ENCODE measurements around the gene SHOX. TPM values are rescaled to one million over a fixed set of nuclear protein-coding genes. Genes with fewer than 3 reads are reported as not detected.
"Not testable (repeated sequence)": the region's sequence is repeated elsewhere in the genome, so short reads cannot be mapped to it uniquely, and the experiment has no call there.

The SHOX gene
- total RNA-seq, 1 experiment from 2014 or later = 0.24 TPM

DNA sequence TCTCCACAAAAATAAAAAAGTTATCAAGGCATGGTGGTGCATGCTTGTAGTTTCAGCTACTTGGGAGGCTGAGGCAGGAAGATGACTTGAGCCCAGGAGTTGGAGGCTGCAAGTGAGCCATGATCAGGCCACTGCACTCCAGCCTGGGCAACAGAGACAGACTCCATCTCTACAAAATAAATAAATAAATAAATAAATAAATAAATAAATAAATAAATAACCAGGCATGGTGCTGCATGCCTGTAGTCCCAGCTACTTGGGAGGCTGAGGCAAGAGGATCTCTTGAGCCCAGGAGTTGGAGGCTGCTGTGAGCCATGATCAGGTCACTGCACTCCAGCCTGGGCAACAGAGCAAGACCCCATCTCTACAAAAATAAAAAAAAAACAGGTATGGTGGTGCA lies 26.0 kb upstream of the SHOX start:
- not testable (repeated sequence) for H2BK120ac ChIP-seq (ENCODE audit: low read depth, low read length, poor library complexity, severe bottlenecking); H3K27me3 ChIP-seq (ENCODE audit: insufficient read depth, low read length); H3K23me2 ChIP-seq (ENCODE audit: insufficient read length, low read depth, low read length, poor library complexity, severe bottlenecking); H2BK12ac ChIP-seq (ENCODE audit: insufficient read length, low read depth, low read length); H3K23ac ChIP-seq (ENCODE audit: insufficient read length, low read depth, low read length); H3K18ac ChIP-seq (ENCODE audit: insufficient read length, low read depth, low read length); H4K8ac ChIP-seq (replicated peaks; ENCODE audit: insufficient read length, low read depth, low read length); H3K14ac ChIP-seq (ENCODE audit: insufficient read depth, low read length); H2BK15ac ChIP-seq (ENCODE audit: low read depth, low read length); H2BK20ac ChIP-seq (ENCODE audit: low read depth, low read length, poor library complexity, severe bottlenecking); H3K79me1 ChIP-seq (ENCODE audit: insufficient read depth, low read depth, low read length, poor library complexity, severe bottlenecking); H3K4me1 ChIP-seq (ENCODE audit: insufficient read depth, low read length); H4K5ac ChIP-seq (ENCODE audit: insufficient read length, low read depth, low read length); H2AFZ ChIP-seq (ENCODE audit: low read length); H3K4me2 ChIP-seq (ENCODE audit: insufficient read depth, insufficient read length, low read length); H2BK5ac ChIP-seq (ENCODE audit: insufficient read length, low read length); H3K9ac ChIP-seq (ENCODE audit: extremely low read depth, insufficient read length, low read length); H3K9me3 Mint-ChIP-seq; H4K20me1 ChIP-seq (ENCODE audit: control insufficient read depth, insufficient read depth, insufficient read length); H3K27ac Mint-ChIP-seq; H3K9me3 ChIP-seq (ENCODE audit: control insufficient read depth, low read depth, low read length); H3K4ac ChIP-seq (ENCODE audit: low read depth, low read length); H3T11ph ChIP-seq (ENCODE audit: low read length); H3K36me3 Mint-ChIP-seq (ENCODE audit: insufficient read depth in 1 of 3, low read depth in 3 of 3); H4K91ac ChIP-seq (ENCODE audit: insufficient read length, low read depth, low read length); H3K56ac ChIP-seq (ENCODE audit: insufficient read length, low read depth, low read length); H3K4me3 Mint-ChIP-seq; H3K79me2 ChIP-seq (ENCODE audit: insufficient read depth, low read length); DNase-seq; H3K27ac ChIP-seq (ENCODE audit: insufficient read length, low read depth, low read length); H2AK5ac ChIP-seq (ENCODE audit: insufficient read length, low read length)
- H3K4me1 Mint-ChIP-seq = peaks cover 16 to 24% of the 10 kb centered on the region in 2 experiments
- H3K27me3 Mint-ChIP-seq (ENCODE audit: low read depth) = peaks cover 34% of the 10 kb centered on the region

DNA sequence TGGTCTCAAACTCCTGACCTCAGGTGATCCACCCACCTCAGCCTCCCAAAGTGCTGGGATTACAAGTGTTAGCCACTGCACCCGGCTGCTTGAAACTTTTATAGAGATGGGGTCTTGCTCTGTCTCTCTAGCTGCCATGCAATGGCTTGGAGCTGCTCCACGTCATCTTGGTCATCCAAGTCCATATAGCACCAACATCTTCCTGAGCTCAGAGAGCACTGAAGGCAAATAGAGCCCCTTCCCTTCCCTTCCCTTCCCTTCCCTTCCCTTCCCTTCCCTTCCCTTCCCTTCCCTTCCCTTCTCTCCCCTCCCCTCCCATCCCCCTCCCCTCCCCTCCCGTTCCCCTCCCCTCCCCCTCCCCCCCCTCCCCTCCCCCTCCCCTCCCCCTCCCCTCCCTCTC lies 22.5 kb upstream of the SHOX start:
- H3K4me1 Mint-ChIP-seq; H3K27ac Mint-ChIP-seq; H3K27ac ChIP-seq (ENCODE audit: insufficient read length, low read depth, low read length); H2BK15ac ChIP-seq (ENCODE audit: low read depth, low read length); DNase-seq; H2BK120ac ChIP-seq (ENCODE audit: low read depth, low read length, poor library complexity, severe bottlenecking); H3K4me2 ChIP-seq (ENCODE audit: insufficient read depth, insufficient read length, low read length); H3K79me2 ChIP-seq (ENCODE audit: insufficient read depth, low read length); H3K4ac ChIP-seq (ENCODE audit: low read depth, low read length); H4K20me1 ChIP-seq (ENCODE audit: control insufficient read depth, insufficient read depth, insufficient read length); H3K23me2 ChIP-seq (ENCODE audit: insufficient read length, low read depth, low read length, poor library complexity, severe bottlenecking); H2BK12ac ChIP-seq (ENCODE audit: insufficient read length, low read depth, low read length); H3K18ac ChIP-seq (ENCODE audit: insufficient read length, low read depth, low read length); H3K79me1 ChIP-seq (ENCODE audit: insufficient read depth, low read depth, low read length, poor library complexity, severe bottlenecking); H2BK20ac ChIP-seq (ENCODE audit: low read depth, low read length, poor library complexity, severe bottlenecking); H3K9ac ChIP-seq (ENCODE audit: extremely low read depth, insufficient read length, low read length); H2AFZ ChIP-seq (ENCODE audit: low read length); H2BK5ac ChIP-seq (ENCODE audit: insufficient read length, low read length); H3K4me1 ChIP-seq (ENCODE audit: insufficient read depth, low read length); H3K27me3 ChIP-seq (ENCODE audit: insufficient read depth, low read length); H3K56ac ChIP-seq (ENCODE audit: insufficient read length, low read depth, low read length); H4K5ac ChIP-seq (ENCODE audit: insufficient read length, low read depth, low read length); H3K23ac ChIP-seq (ENCODE audit: insufficient read length, low read depth, low read length); H4K91ac ChIP-seq (ENCODE audit: insufficient read length, low read depth, low read length); H3K4me3 Mint-ChIP-seq; H3K14ac ChIP-seq (ENCODE audit: insufficient read depth, low read length); H2AK5ac ChIP-seq (ENCODE audit: insufficient read length, low read length); H3T11ph ChIP-seq (ENCODE audit: low read length); H4K8ac ChIP-seq (replicated peaks; ENCODE audit: insufficient read length, low read depth, low read length): not testable (repeated sequence)
- Mint-ChIP-seq H3K36me3 (ENCODE audit: insufficient read depth in 1 of 3, low read depth in 3 of 3) (peaks cover 0 to 20% (median 3%) of the 10 kb centered on the region in 3 experiments; a peak in 3 of 7 replicates), H3K27me3 (ENCODE audit: low read depth) (peaks cover 25% of the 10 kb centered on the region), H3K9me3 (peaks cover 23 to 24% of the 10 kb centered on the region in 2 experiments)
- no CpG with 5 or more reads among the region's 3 CpGs for WGBS (ENCODE audit: extremely low coverage, insufficient read length, low lambda C conversion rate)
- peaks cover 13% of the 10 kb centered on the region for H3K9me3 ChIP-seq (ENCODE audit: control insufficient read depth, low read depth, low read length)
